Stimulated activated CD8-positive, alpha-beta memory T cell treated with anti-CD3 and anti-CD28 coated beads, Interleukin-2, amount 100 ng/mL, for 48 hours (primary cell): ENCODE measurements around the gene C20orf141.

ENCODE experiments used
- DNase-seq, 2 donors: peaks; one replicate each; pipeline ENCODE4 v3.0.0-alpha.2; 2020; ENCODE audit warnings: low read depth in 2 of 2

The C20orf141 gene

GRCh38 chr20:2846698-2847097, 31.9 kb downstream of the C20orf141 start:
- DNase-seq: no peak

- no peak for DNase-seq
Measured at GRCh38 chr20:2847802-2848201, 33.0 kb downstream of the C20orf141 start.

GRCh38 chr20:2849529-2849928, 34.7 kb downstream of the C20orf141 start:
- no peak for DNase-seq

- no peak for DNase-seq
Measured at GRCh38 chr20:2851086-2851485, 36.3 kb downstream of the C20orf141 start.

DNA sequence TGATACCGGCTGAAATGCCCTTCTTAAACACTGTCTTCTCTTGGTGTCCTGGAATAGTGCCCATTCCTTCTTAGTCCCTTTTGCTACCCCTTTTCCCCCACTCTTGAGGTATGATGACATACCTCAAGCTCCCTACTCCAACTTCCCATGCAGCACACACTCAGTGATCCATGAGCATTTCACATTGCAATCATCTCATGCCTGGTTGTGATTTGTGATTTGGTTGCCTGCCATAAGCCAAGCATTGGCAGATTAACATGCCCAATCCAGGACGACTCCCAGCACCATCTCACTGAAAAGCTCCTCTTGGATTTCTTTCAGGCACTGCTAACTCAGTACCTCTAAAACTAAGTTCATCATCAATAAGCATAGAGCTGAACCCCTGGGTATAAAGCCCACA, 43.8 kb downstream of the C20orf141 start:
- DNase-seq: no peak

DNA sequence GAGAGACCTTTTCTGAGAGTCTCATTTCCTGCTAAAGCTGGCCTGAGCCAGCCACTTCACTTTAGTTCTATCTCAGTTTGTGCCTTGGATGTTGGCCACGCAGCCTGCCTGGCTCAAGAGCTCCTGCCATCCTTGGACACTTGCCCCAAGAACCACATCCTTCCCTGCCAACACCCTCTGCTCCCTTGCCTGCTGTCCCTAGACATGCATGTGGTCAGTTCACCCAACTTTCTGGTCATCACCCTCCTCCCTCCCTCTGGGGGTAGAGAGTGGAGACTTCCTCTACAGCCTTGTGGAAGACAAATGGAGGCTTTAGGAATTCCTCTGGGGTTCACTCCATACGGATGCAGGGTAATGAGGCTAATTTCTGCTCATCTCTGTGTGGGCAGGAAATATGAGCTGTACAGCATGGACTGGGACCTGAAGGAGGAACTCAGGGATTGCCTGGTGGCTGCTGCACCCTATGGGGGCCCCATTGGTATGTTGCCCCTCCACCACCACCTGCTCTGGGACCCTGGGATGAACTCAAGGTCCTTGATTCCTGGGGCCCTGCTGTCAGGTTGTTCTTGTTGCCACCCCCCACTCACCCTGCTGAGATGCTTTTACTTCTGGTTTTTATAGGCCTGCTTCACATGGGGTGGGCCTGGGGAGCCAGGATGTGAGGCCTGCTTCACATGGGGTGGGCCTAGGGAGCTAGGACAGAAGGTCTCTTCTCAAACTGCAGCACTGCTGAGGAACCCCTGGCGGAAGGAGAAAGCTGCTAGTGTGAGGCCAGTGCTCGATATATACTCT, 44.7 kb downstream of the C20orf141 start:
- DNase-seq: no peak

DNA sequence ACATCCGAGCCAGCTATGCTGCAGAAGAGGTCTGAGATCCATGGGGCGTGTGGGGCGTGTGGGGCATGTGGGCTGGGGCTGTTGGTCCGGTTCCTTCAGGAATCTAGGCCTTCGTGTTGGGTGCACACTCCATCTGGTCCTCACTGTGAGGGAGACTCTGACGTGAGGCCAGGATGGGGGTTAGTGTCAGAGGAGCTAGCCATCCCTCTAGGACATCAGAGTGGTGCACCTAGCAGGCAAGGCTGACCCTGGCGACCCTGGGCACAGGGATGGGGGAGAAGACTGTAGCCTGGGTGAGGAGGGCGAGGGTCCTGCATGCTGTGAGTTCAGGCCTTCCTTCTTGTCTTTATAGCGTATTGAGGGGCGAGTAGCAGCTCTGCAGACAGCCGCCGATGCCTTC, 49.8 kb downstream of the C20orf141 start:
- DNase-seq: no peak

GRCh38 chr20:2865101-2865500, 50.3 kb downstream of the C20orf141 start:
- no peak for DNase-seq
